Astrocyte (in vitro differentiated cells and primary cell): ENCODE data around the gene DNAJC19. TPM values are rescaled to one million over a fixed set of nuclear protein-coding genes. Genes with fewer than 3 reads are reported as not detected.

ENCODE experiments used
- DNase-seq: peaks from one replicate; pipeline ENCODE4 v3.0.0-alpha.2; 2010; ENCODE audit warnings: low read depth
- FAIRE-seq: peaks from 2 replicates; lab custom pipeline; 2011; peaks lifted over from hg19 to GRCh38; lab: Jason Lieb, UNC
- H2AFZ ChIP-seq: 2 replicates; pipeline ENCODE4 v1.6.0; 2012; ENCODE audit warnings: low read depth, low read length, inconsistent platforms
- H3K27ac ChIP-seq: 2 replicates; pipeline ENCODE4 v1.5.1; 2011; ENCODE audit warnings: low read depth, low read length, inconsistent platforms
- H3K27me3 ChIP-seq: 2 replicates; pipeline ENCODE4 v1.6.0; 2011; ENCODE audit warnings: low read length, inconsistent platforms; ENCODE audit not compliant: insufficient read depth
- H3K36me3 ChIP-seq: 2 replicates; pipeline ENCODE4 v1.5.1; 2011; ENCODE audit warnings: low read length, inconsistent platforms; ENCODE audit not compliant: insufficient read depth
- H3K4me1 ChIP-seq: 2 replicates; pipeline ENCODE4 v1.5.1; 2011; ENCODE audit warnings: low read length, inconsistent platforms; ENCODE audit not compliant: insufficient read depth
- H3K4me2 ChIP-seq: 2 replicates; pipeline ENCODE4 v1.6.0; 2012; ENCODE audit warnings: low read length, inconsistent platforms
- H3K4me3 ChIP-seq: 2 replicates; pipeline ENCODE4 v1.5.1; 2011; ENCODE audit warnings: low read depth, mild to moderate bottlenecking, low read length, inconsistent platforms; ENCODE audit not compliant: insufficient read depth
- H3K79me2 ChIP-seq: 2 replicates; pipeline ENCODE4 v1.6.0; 2012; ENCODE audit warnings: mild to moderate bottlenecking, low read length, inconsistent platforms; ENCODE audit not compliant: insufficient read depth
- H3K9ac ChIP-seq: 2 replicates; pipeline ENCODE4 v1.6.0; 2012; ENCODE audit warnings: mild to moderate bottlenecking, low read length, inconsistent platforms
- H3K9me3 ChIP-seq: 2 replicates; pipeline ENCODE4 v1.5.1; 2012; ENCODE audit warnings: low read depth, mild to moderate bottlenecking, low read length, inconsistent platforms; ENCODE audit not compliant: insufficient read depth
- H4K20me1 ChIP-seq: 2 replicates; pipeline ENCODE4 v1.6.0; 2012; ENCODE audit warnings: low read length, inconsistent platforms; ENCODE audit not compliant: insufficient read depth
- H3K27ac Mint-ChIP-seq: one replicate; pipeline ENCODE4 v1.8.0; 2021; ENCODE audit warnings: mild to moderate bottlenecking, mixed read lengths; ENCODE audit not compliant: unreplicated experiment
- H3K27me3 Mint-ChIP-seq: one replicate; pipeline ENCODE4 v1.8.0; 2021; ENCODE audit warnings: low read depth, mixed read lengths; ENCODE audit not compliant: unreplicated experiment
- H3K36me3 Mint-ChIP-seq: one replicate; pipeline ENCODE4 v1.8.0; 2021; ENCODE audit warnings: low read depth, mixed read lengths; ENCODE audit not compliant: unreplicated experiment
- H3K4me1 Mint-ChIP-seq: one replicate; pipeline ENCODE4 v1.8.0; 2021; ENCODE audit warnings: low read depth, mixed read lengths; ENCODE audit not compliant: unreplicated experiment
- H3K4me3 Mint-ChIP-seq: one replicate; pipeline ENCODE4 v1.8.0; 2021; ENCODE audit warnings: mild to moderate bottlenecking, moderate library complexity, mixed read lengths; ENCODE audit not compliant: unreplicated experiment
- H3K9me3 Mint-ChIP-seq: one replicate; pipeline ENCODE4 v1.8.0; 2021; ENCODE audit warnings: mild to moderate bottlenecking, mixed read lengths; ENCODE audit not compliant: unreplicated experiment
- EZH2 ChIP-seq: IDR thresholded peaks from 2 replicates; pipeline ENCODE4 v1.6.1; 2012; ENCODE audit warnings: mild to moderate bottlenecking, low read length, inconsistent platforms; ENCODE audit not compliant: insufficient read depth
- total RNA-seq: library from RNA; stranded (reverse); gene quantifications from 2 replicates; pipeline ENCODE4 v1.2.1, GENCODE V29; 2021
- TF ChIP-seq, protein P1 (sequence below): IDR thresholded peaks from 2 replicates; pipeline ENCODE4 v1.5.1; 2011; ENCODE audit warnings: low read depth, mild to moderate bottlenecking, inconsistent platforms, low read length, moderate library complexity; ENCODE audit not compliant: insufficient read depth

DNAJC19 gene
- total RNA-seq, 1 donor from 2014 or later: 46.7 TPM

DNA sequence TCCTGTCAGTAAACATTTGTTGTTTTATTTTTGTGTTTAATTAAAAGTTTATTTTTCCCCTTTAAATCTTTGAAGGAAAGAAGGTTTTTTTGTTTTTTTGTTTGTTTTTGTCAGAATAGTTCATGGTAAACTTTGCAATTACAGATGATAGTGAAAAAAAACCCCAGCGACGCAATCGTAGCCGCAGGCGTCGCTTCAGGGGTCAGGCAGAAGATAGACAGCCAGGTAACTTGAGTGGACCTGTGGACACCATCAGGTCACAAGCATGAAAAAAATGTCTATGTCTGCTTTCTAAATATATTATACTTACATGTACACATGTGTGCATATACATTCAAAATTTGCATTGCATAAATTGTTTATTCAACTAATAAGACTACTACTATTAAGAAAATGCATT, 18.6 kb downstream of the DNAJC19 start:
- no peaks in the 10 kb centered on the region for H3K9me3 ChIP-seq
- no peak overlapping the region for H3K4me3 ChIP-seq
- no peak overlapping the region for H2AFZ ChIP-seq
- H3K27me3 ChIP-seq: no peaks in the 10 kb centered on the region
- H3K79me2 ChIP-seq: peaks cover 6% of the 10 kb centered on the region
- Mint-ChIP-seq H3K9me3 (no peaks in the 10 kb centered on the region), H3K36me3 (peaks cover 3% of the 10 kb centered on the region), H3K4me1 (no peaks in the 10 kb centered on the region), H3K27me3 (no peaks in the 10 kb centered on the region), H3K27ac (no peak overlapping the region), H3K4me3 (no peak overlapping the region)
- TF ChIP-seq, protein P1, sequence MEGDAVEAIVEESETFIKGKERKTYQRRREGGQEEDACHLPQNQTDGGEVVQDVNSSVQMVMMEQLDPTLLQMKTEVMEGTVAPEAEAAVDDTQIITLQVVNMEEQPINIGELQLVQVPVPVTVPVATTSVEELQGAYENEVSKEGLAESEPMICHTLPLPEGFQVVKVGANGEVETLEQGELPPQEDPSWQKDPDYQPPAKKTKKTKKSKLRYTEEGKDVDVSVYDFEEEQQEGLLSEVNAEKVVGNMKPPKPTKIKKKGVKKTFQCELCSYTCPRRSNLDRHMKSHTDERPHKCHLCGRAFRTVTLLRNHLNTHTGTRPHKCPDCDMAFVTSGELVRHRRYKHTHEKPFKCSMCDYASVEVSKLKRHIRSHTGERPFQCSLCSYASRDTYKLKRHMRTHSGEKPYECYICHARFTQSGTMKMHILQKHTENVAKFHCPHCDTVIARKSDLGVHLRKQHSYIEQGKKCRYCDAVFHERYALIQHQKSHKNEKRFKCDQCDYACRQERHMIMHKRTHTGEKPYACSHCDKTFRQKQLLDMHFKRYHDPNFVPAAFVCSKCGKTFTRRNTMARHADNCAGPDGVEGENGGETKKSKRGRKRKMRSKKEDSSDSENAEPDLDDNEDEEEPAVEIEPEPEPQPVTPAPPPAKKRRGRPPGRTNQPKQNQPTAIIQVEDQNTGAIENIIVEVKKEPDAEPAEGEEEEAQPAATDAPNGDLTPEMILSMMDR: no peak
- no peak for TF ChIP-seq EZH2
- H3K4me2 ChIP-seq: no peak overlapping the region
- peaks cover 10% of the 10 kb centered on the region for H4K20me1 ChIP-seq
- no peaks in the 10 kb centered on the region for H3K4me1 ChIP-seq
- no peak for DNase-seq
- no peak overlapping the region for H3K9ac ChIP-seq
- peaks cover 29% of the 10 kb centered on the region for H3K36me3 ChIP-seq
- FAIRE-seq: no peak
- H3K27ac ChIP-seq: no peak overlapping the region

- Mint-ChIP-seq H3K36me3 (peaks cover 8% of the 10 kb centered on the region), H3K4me3 (no peak overlapping the region)
- no peak overlapping the region for H3K27ac ChIP-seq
Measured at GRCh38 chr3:180962530-180962929, 27.0 kb downstream of the DNAJC19 start.

GRCh38 chr3:180961552-180961951, 28.0 kb downstream of the DNAJC19 start:
- H3K27ac ChIP-seq: no peak overlapping the region
- DNase-seq: no peak
- H2AFZ ChIP-seq: no peak overlapping the region
- H3K36me3 ChIP-seq: peaks cover 32% of the 10 kb centered on the region
- no peak overlapping the region for H3K9ac ChIP-seq
- H3K4me3 ChIP-seq: no peak overlapping the region
- peaks cover 9% of the 10 kb centered on the region for H3K79me2 ChIP-seq
- no peaks in the 10 kb centered on the region for H3K9me3 ChIP-seq
- H3K4me2 ChIP-seq: no peak overlapping the region
- Mint-ChIP-seq H3K27ac (no peak overlapping the region), H3K4me1 (no peaks in the 10 kb centered on the region), H3K9me3 (no peaks in the 10 kb centered on the region), H3K36me3 (peaks cover 9% of the 10 kb centered on the region), H3K4me3 (no peak overlapping the region), H3K27me3 (no peaks in the 10 kb centered on the region)
- no peaks in the 10 kb centered on the region for H3K27me3 ChIP-seq
- H3K4me1 ChIP-seq: no peaks in the 10 kb centered on the region
- H4K20me1 ChIP-seq: peaks cover 5% of the 10 kb centered on the region
- TF ChIP-seq, protein P1: no peak
- no peak for TF ChIP-seq EZH2
- FAIRE-seq: no peak

More at GRCh38 chr3:180962530-180962929, 27.0 kb downstream of the DNAJC19 start:
- no peaks in the 10 kb centered on the region for H3K27me3 ChIP-seq
- no peak overlapping the region for H3K9ac ChIP-seq
- no peak overlapping the region for H3K4me3 ChIP-seq
- Mint-ChIP-seq H3K4me1 (no peaks in the 10 kb centered on the region), H3K27me3 (no peaks in the 10 kb centered on the region), H3K27ac (no peak overlapping the region), H3K9me3 (no peaks in the 10 kb centered on the region)
- no peak overlapping the region for H2AFZ ChIP-seq
- no peak for FAIRE-seq
- peaks cover 25% of the 10 kb centered on the region for H3K36me3 ChIP-seq
- no peak for DNase-seq
- H3K4me1 ChIP-seq: no peaks in the 10 kb centered on the region
- no peak overlapping the region for H3K4me2 ChIP-seq
- peaks cover 5% of the 10 kb centered on the region for H3K79me2 ChIP-seq
- H3K9me3 ChIP-seq: no peaks in the 10 kb centered on the region
- peaks cover 8% of the 10 kb centered on the region for H4K20me1 ChIP-seq
- no peak for TF ChIP-seq EZH2
- TF ChIP-seq, protein P1: no peak
